Heart left ventricle (tissue), 16 donors: Measurements from ENCODE around the gene IL1RAPL1. TPM values are rescaled to one million over a fixed set of nuclear protein-coding genes. Genes with fewer than 3 reads are reported as not detected.

ENCODE experiments used
- ATAC-seq, 4 donors: fragments of 200-7000 bp; cut with Tn5 transposase; one replicate each; pipeline ENCODE4 v1.9.1; 2020 to 2022; ENCODE audit warnings: moderate library complexity in 4 of 4, mild to moderate bottlenecking in 3 of 4, moderate number of reproducible peaks in 1 of 4
- DNase-seq, 5 donors: peaks; one replicate each; pipeline ENCODE4 v3.0.0-alpha.2; 2020
- H3K27ac ChIP-seq, 12 donors: fragments of 200-600 bp; sonication (generic) in 4 of 12; one replicate each; pipeline versions ENCODE4 v1.5.0 to v1.8.0; 2016 to 2022; ENCODE audit warnings: mild to moderate bottlenecking in 2 of 12
- H3K27me3 ChIP-seq, 9 donors: fragments of 200-600 bp; sonication (generic) in 2 of 9; one replicate each; pipeline versions ENCODE4 v1.5.1 to v1.8.0; 2016 to 2022; ENCODE audit warnings: mild to moderate bottlenecking in 3 of 9
- H3K36me3 ChIP-seq, 9 donors: fragments of 200-600 bp; sonication (generic) in 2 of 9; one replicate each; pipeline versions ENCODE4 v1.5.0 to v1.8.0; 2018 to 2022; ENCODE audit warnings: mild to moderate bottlenecking in 2 of 9
- H3K4me1 ChIP-seq, 12 donors: fragments of 200-600 bp; sonication (generic) in 4 of 12; one replicate each; pipeline versions ENCODE4 v1.5.0 to v1.8.0; 2016 to 2022; ENCODE audit warnings: mild to moderate bottlenecking in 3 of 12
- H3K4me3 ChIP-seq, 12 donors: fragments of 200-600 bp; sonication (generic) in 4 of 12; one replicate each; pipeline versions ENCODE4 v1.5.0 to v1.8.0; 2017 to 2022; ENCODE audit warnings: mild to moderate bottlenecking in 9 of 12, moderate library complexity in 4 of 12
- H3K9me3 ChIP-seq, 12 donors: fragments of 200-600 bp; sonication (generic) in 4 of 12; one replicate each; pipeline versions ENCODE4 v1.5.0 to v1.8.0; 2016 to 2022; ENCODE audit warnings: mild to moderate bottlenecking in 1 of 12
- POLR2A ChIP-seq, 2 donors: fragments of 450-650 bp; IDR thresholded peaks; one replicate each; pipeline ENCODE4 v1.6.1; 2017; ENCODE audit warnings: antibody characterized with exemption in 2 of 2, mild to moderate bottlenecking in 2 of 2, moderate library complexity in 2 of 2
- WGBS, 4 donors: extraction: QIAGEN DNeasy Blood & Tissue Kit in 2 of 4; methylation state at CpG; one replicate each; pipeline versions ENCODE4 v1.1.5 to v1.1.7; 2013 to 2018; 5-methylcytosine and 5-hydroxymethylcytosine counted together
- intact Hi-C, 10 donors: fragments of 100-400 bp; cut with DNase I; formaldehyde crosslinking; loops; one replicate each; pipeline versions ENCODE4 v1.11.1 to v1.14.2; 2022
- polyA plus RNA-seq, 2 donors: library from polyadenylated mRNA; stranded (reverse); fragments of 200-250 nt; gene quantifications; one replicate each; pipeline ENCODE4 v1.2.3, GENCODE V29; 2013
- total RNA-seq, 9 donors: library from RNA; depleted of rRNA in 2 of 9; stranded (reverse); fragments of >200 nt in 2 of 9; fragmentation: NEBNext Ultra II Directional in 3 of 9; extraction: Animal tissue kit (Norgen Biotek cat#: 25700) in 3 of 9; gene quantifications; one replicate each; pipeline versions ENCODE4 v1.1.0 to v1.2.4, GENCODE V29; 2016 to 2023
- TF ChIP-seq, protein P1 (sequence below), 12 donors: fragments of 200-600 bp; sonication (generic) in 4 of 12; IDR thresholded peaks; one replicate each; pipeline versions ENCODE4 v1.5.0 to v1.8.0; 2018 to 2022; ENCODE audit warnings: antibody characterized with exemption in 12 of 12, mild to moderate bottlenecking in 5 of 12
- donor health status: ischemic (EF 13 %, LVEDD 7.1; RV severe dilation, severe dysfunction).
- donor health status: healthy with polysubstance abuse.
- donor health status: DM: no; HTN: yes; CAD: no.
- donor health status: DM: no; HTN: no; CAD: no.
- donor health status: ischemic (EF 25% LVEDD 6.9; RV normal size, moderate dysfunction).
- donor health status: ischemic (EF 25% LVEDD 5.7; RV mildly dilated, moderate dysfunction).
- donor health status: healthy.
- donor health status: DM: yes; HTN: yes; CAD: no.
- donor health status: ischemic (EF 35%, LVEDD 5.7; RV mildly dilated, moderate dysfunction).
- donor health status: nonischemic (EF 11% LVEDD 7.7; RV severe dilation, severe dysfunction).
- donor health status: DM: yes; HTN: yes; CAD: no.
- donor health status: PGD.
- donor health status: ischemic (EF 29% LVEDD 5.4; RV normal size, mild dysfunction).
- donor health status: nonischemic (EF 23%, LVEDD 6.1; RV moderate dilation, normal function).

The IL1RAPL1 gene
- total and polyA plus RNA-seq, 11 donors: 0.42 to 4.7 (median 2.3) TPM

DNA sequence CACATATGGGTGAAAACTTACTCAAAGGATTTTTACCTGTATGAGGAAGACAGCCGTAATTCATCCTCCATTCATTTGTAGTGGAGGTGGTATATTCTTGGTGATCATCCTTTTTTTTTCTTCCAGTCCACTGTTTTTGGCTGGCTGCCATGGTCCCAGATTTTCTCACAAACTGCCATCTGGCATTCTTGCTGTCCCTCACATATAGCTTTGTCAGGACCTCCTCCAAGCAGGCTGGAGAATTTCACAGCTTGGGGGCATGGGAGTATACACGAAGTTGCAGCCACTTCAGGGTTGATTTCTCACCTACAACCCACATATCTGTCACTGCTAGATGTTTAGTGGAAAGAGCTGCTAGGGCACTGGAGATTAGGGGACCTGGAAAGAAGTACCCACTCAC lies 401.0 kb downstream of the IL1RAPL1 start:
- no peak for DNase-seq
- Histone ChIP-seq H3K36me3 (no peaks in the 10 kb centered on the region), H3K9me3 (no peaks in the 10 kb centered on the region), H3K4me3 (no peak overlapping the region), H3K27ac (no peak overlapping the region), H3K27me3 (no peaks in the 10 kb centered on the region), H3K4me1 (no peaks in the 10 kb centered on the region)
- 36 to 46% (median 44%) methylated on average over 2 of the region's 2 CpGs for WGBS, 4 donors
- TF ChIP-seq, protein P1, sequence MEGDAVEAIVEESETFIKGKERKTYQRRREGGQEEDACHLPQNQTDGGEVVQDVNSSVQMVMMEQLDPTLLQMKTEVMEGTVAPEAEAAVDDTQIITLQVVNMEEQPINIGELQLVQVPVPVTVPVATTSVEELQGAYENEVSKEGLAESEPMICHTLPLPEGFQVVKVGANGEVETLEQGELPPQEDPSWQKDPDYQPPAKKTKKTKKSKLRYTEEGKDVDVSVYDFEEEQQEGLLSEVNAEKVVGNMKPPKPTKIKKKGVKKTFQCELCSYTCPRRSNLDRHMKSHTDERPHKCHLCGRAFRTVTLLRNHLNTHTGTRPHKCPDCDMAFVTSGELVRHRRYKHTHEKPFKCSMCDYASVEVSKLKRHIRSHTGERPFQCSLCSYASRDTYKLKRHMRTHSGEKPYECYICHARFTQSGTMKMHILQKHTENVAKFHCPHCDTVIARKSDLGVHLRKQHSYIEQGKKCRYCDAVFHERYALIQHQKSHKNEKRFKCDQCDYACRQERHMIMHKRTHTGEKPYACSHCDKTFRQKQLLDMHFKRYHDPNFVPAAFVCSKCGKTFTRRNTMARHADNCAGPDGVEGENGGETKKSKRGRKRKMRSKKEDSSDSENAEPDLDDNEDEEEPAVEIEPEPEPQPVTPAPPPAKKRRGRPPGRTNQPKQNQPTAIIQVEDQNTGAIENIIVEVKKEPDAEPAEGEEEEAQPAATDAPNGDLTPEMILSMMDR (IDR thresholded peaks at IDR 0.05): no peak
- TF ChIP-seq POLR2A (IDR thresholded peaks at IDR 0.05): no peak
- intact Hi-C loops: loop anchor here in 1 of 10 donors (10.0 kb wide), 1 partner anchor 63 kb away; no protein-coding TSS in a partner anchor
- no peak for ATAC-seq

DNA sequence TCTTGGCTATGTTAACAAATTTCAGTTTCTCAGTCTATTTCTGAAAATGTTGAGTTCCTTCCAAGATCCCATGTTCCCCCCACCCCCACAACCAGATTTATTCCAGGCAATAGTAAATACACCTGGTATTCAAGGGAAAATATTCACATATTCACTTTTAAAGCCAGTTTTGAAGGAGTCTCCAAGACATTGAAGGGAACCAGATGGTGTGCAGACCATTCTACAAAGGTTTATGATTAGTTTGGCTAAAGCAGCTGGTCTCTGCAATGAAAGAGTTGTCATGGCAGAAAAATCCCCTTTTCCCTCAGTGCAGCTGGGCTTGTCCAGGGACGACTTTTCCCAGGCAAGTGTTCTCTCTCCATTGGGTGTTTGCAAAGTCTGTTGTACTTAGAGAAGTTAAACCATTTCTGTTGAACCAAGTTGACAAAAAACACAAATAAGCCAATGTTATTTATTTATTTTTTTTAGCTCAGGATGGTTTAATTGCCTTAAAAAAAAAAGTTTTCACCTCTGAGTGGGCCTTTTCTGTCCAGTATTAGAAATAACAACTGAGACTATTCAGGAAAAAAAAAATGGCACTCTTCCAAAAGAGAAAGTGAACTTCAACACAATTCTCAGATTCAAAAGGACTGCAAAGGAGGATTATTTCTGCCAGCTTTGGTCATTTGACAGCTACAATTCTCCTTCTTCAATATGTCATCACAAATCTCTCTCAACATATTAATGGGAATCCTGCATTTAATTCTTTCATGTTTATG lies 410.6 kb downstream of the IL1RAPL1 start:
- Histone ChIP-seq H3K36me3 (no peaks in the 10 kb centered on the region), H3K4me3 (no peak overlapping the region), H3K9me3 (no peaks in the 10 kb centered on the region), H3K4me1 (peaks cover 0 to 11% (median 0%) of the 10 kb centered on the region in 12 donors), H3K27me3 (no peaks in the 10 kb centered on the region), H3K27ac (peak overlapping the region in 6 of 12 donors; percentile 4 to 45 (median 30))
- TF ChIP-seq, protein P1 (IDR thresholded peaks at IDR 0.05): no peak
- TF ChIP-seq POLR2A (IDR thresholded peaks at IDR 0.05): no peak
- intact Hi-C loops: no loop called here
- peak in 2 of 5 donors; percentile 16 to 17 for DNase-seq
- WGBS, 4 donors: 16 to 73% (median 48%) methylated on average over 1 of the region's 1 CpG
- ATAC-seq: peak in 3 of 4 donors; percentile 37 to 73 (median 69)

DNA sequence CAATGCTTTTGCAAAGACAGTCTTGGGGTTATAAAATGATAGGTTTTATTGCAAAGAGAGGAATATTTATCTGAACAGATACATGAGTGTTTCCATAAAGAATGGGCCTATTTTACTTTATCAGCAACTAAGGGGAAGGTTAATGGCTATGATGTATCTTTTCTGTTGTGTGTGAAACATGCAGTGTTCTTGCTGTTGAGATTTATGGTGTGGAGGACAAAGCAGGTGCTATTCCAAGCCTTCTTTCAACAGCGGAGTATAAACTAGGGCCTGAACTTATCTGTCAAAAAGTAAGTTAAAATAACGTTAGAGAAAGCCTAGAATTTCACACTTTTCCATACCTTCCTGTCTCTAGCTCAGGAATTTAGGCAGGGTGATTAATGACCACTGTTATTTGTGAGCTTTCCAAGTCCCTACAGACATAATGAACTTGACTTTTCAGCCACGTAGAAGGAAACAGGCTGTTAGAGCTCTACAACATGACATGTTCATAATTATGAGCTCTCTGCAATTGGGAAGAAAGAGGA lies 411.4 kb downstream of the IL1RAPL1 start:
- peaks cover 0 to 11% (median 0%) of the 10 kb centered on the region in 12 donors for H3K4me1 ChIP-seq
- no peaks in the 10 kb centered on the region for H3K36me3 ChIP-seq
- WGBS, 4 donors: 38 to 50% (median 39%) methylated on average over 3 of the region's 3 CpGs
- no peaks in the 10 kb centered on the region for H3K27me3 ChIP-seq
- DNase-seq (no peak), ATAC-seq (no peak)
- no peaks in the 10 kb centered on the region for H3K9me3 ChIP-seq
- no peak overlapping the region for H3K4me3 ChIP-seq
- H3K27ac ChIP-seq: peak overlapping the region in 6 of 12 donors; percentile 9 to 43 (median 32)
- TF ChIP-seq POLR2A (IDR thresholded peaks at IDR 0.05): no peak
- intact Hi-C loops: no loop called here

DNA sequence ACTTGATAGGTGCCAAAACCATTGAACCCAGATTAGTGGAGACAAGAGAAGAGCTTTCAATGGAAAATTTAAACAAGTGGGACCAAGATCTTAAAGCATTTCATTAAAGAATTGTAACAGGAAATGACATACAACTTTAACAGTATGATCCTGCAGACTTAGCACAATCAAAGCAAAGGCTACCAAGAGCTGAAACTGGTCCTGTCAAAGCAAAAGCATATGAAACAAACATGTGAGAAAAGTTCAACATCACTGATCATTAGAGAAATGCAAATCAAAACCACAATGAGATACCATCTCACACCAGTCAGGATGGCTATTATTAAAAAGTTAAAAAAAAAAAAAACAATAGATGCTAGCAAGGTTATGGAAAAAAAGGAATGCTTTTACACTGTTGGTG lies 425.6 kb downstream of the IL1RAPL1 start:
- ATAC-seq: no peak

More for the DNA sequence above, 425.6 kb downstream of the IL1RAPL1 start:
- H3K4me3 ChIP-seq: no peak overlapping the region
- no peaks in the 10 kb centered on the region for H3K27me3 ChIP-seq
- no peaks in the 10 kb centered on the region for H3K36me3 ChIP-seq
- no peaks in the 10 kb centered on the region for H3K4me1 ChIP-seq
- TF ChIP-seq, protein P1 (IDR thresholded peaks at IDR 0.05): no peak
- TF ChIP-seq POLR2A (IDR thresholded peaks at IDR 0.05): no peak
- intact Hi-C loops: no loop called here
- no peak for DNase-seq
- H3K9me3 ChIP-seq: peaks cover 0 to 3% (median 0%) of the 10 kb centered on the region in 12 donors
- no peak overlapping the region for H3K27ac ChIP-seq
